ENCODE measurements around the gene ODC1.

The ODC1 gene

GRCh38 chr2:10415048-10415447, 33.1 kb downstream of the ODC1 start:
- Histone ChIP-seq H3K27me3 (ENCODE audit: control insufficient read depth, insufficient read depth, low read length) (no peaks in the 10 kb centered on the region), H3K4me1 (ENCODE audit: control insufficient read depth, insufficient read depth, low read length) (no peaks in the 10 kb centered on the region), H3K36me3 (ENCODE audit: control insufficient read depth, insufficient read depth, low read length) (no peaks in the 10 kb centered on the region), H3K9ac (ENCODE audit: low read depth, low read length) (no peak overlapping the region), H3K4me3 (ENCODE audit: low read depth, low read length) (no peak overlapping the region), H3K9me3 (ENCODE audit: control insufficient read depth, insufficient read depth, low read length) (no peaks in the 10 kb centered on the region)

GRCh38 chr2:10414591-10414990, 33.5 kb downstream of the ODC1 start:
- Histone ChIP-seq H3K4me3 (ENCODE audit: low read depth, low read length) (no peak overlapping the region), H3K9ac (ENCODE audit: low read depth, low read length) (no peak overlapping the region), H3K4me1 (ENCODE audit: control insufficient read depth, insufficient read depth, low read length) (no peaks in the 10 kb centered on the region), H3K9me3 (ENCODE audit: control insufficient read depth, insufficient read depth, low read length) (no peaks in the 10 kb centered on the region), H3K27me3 (ENCODE audit: control insufficient read depth, insufficient read depth, low read length) (no peaks in the 10 kb centered on the region), H3K36me3 (ENCODE audit: control insufficient read depth, insufficient read depth, low read length) (no peaks in the 10 kb centered on the region)

- H3K4me3 ChIP-seq (ENCODE audit: low read depth, low read length) = no peak overlapping the region
- no peaks in the 10 kb centered on the region for H3K36me3 ChIP-seq (ENCODE audit: control insufficient read depth, insufficient read depth, low read length)
- no peaks in the 10 kb centered on the region for H3K27me3 ChIP-seq (ENCODE audit: control insufficient read depth, insufficient read depth, low read length)
- no peaks in the 10 kb centered on the region for H3K4me1 ChIP-seq (ENCODE audit: control insufficient read depth, insufficient read depth, low read length)
- no peak overlapping the region for H3K9ac ChIP-seq (ENCODE audit: low read depth, low read length)
- H3K9me3 ChIP-seq (ENCODE audit: control insufficient read depth, insufficient read depth, low read length) = no peaks in the 10 kb centered on the region
These were observed 34.1 kb downstream of the ODC1 start for GRCh38 chr2:10413991-10414451.

GRCh38 chr2:10413503-10413902, 34.6 kb downstream of the ODC1 start:
- Histone ChIP-seq H3K9me3 (ENCODE audit: control insufficient read depth, insufficient read depth, low read length) (no peaks in the 10 kb centered on the region), H3K27me3 (ENCODE audit: control insufficient read depth, insufficient read depth, low read length) (no peaks in the 10 kb centered on the region), H3K4me1 (ENCODE audit: control insufficient read depth, insufficient read depth, low read length) (no peaks in the 10 kb centered on the region), H3K36me3 (ENCODE audit: control insufficient read depth, insufficient read depth, low read length) (no peaks in the 10 kb centered on the region), H3K9ac (ENCODE audit: low read depth, low read length) (no peak overlapping the region), H3K4me3 (ENCODE audit: low read depth, low read length) (no peak overlapping the region)

DNA sequence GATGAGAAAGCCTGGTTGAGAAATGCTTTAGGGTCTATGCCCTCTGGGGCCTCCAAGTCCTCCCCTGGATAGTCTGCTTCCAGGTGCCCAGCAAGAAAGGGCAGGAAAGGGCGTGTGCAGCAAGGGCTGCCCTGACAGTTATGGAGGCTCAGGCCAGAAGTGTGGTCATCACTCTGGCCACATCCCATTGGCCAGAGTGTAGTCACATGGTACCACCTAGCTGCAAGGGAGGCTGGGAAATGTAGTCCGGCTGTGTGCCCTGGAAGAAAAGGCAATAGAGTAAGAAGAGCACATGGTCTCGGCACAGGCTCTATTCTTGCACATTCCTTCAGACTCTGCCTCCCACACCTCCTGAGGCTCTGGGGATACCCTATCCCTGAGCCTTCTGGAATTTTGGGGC, 35.7 kb downstream of the ODC1 start:
- H3K36me3 ChIP-seq (ENCODE audit: control insufficient read depth, insufficient read depth, low read length) = no peaks in the 10 kb centered on the region
- no peak overlapping the region for H3K9ac ChIP-seq (ENCODE audit: low read depth, low read length)
- H3K4me3 ChIP-seq (ENCODE audit: low read depth, low read length) = no peak overlapping the region
- H3K9me3 ChIP-seq (ENCODE audit: control insufficient read depth, insufficient read depth, low read length) = no peaks in the 10 kb centered on the region
- H3K27me3 ChIP-seq (ENCODE audit: control insufficient read depth, insufficient read depth, low read length) = no peaks in the 10 kb centered on the region
- H3K4me1 ChIP-seq (ENCODE audit: control insufficient read depth, insufficient read depth, low read length) = no peaks in the 10 kb centered on the region

GRCh38 chr2:10411557-10411956, 36.6 kb downstream of the ODC1 start:
- H3K9ac ChIP-seq (ENCODE audit: low read depth, low read length) = no peak overlapping the region

GRCh38 chr2:10410823-10411437, 37.2 kb downstream of the ODC1 start:
- no peak overlapping the region for H3K9ac ChIP-seq (ENCODE audit: low read depth, low read length)
- no peaks in the 10 kb centered on the region for H3K9me3 ChIP-seq (ENCODE audit: control insufficient read depth, insufficient read depth, low read length)
- no peak overlapping the region for H3K4me3 ChIP-seq (ENCODE audit: low read depth, low read length)
- H3K27me3 ChIP-seq (ENCODE audit: control insufficient read depth, insufficient read depth, low read length) = no peaks in the 10 kb centered on the region
- no peaks in the 10 kb centered on the region for H3K4me1 ChIP-seq (ENCODE audit: control insufficient read depth, insufficient read depth, low read length)
- H3K36me3 ChIP-seq (ENCODE audit: control insufficient read depth, insufficient read depth, low read length) = no peaks in the 10 kb centered on the region

More at GRCh38 chr2:10411557-10411956, 36.6 kb downstream of the ODC1 start:
- Histone ChIP-seq H3K36me3 (ENCODE audit: control insufficient read depth, insufficient read depth, low read length) (no peaks in the 10 kb centered on the region), H3K4me3 (ENCODE audit: low read depth, low read length) (no peak overlapping the region), H3K27me3 (ENCODE audit: control insufficient read depth, insufficient read depth, low read length) (no peaks in the 10 kb centered on the region), H3K9me3 (ENCODE audit: control insufficient read depth, insufficient read depth, low read length) (no peaks in the 10 kb centered on the region), H3K4me1 (ENCODE audit: control insufficient read depth, insufficient read depth, low read length) (no peaks in the 10 kb centered on the region)

DNA sequence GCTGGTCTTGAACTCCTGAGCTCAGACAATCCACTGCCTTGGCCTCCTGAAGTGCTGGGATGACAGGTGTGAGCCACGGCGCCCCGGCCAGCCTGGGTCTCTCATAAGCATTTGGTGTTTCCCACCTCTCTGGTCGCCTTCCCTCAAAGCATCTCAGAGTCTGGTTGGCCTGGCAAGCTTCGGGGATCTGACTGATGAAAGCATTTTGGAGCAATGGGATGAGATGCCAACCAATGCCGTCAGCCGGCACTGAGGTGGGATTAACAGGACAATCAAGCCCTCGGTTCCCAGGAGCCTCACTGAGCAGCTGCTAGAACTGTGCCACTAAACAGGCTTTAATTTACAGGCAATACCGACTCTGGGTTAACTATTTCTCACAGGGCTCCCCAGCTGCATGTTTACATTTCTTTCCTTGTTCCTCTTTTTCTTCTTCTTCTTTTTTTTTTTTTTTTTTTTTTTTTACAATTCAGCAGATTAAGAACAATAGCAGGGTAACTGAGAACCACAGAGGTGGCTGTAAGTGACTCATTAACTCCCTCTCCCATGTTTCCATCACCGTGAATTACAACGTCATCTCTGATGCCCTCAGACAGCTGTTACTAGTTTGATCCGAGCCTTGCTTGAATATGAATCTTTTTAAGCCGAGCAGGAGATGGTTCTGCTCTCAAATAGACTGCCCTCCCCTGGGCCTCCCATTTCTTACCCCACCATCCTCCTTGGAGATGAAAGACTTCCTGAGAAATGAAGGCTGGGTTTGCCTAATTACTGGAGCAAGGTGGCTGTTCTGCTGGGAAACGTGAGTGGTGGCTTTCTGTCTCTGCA, 37.9 kb downstream of the ODC1 start:
- Histone ChIP-seq H3K27me3 (ENCODE audit: control insufficient read depth, insufficient read depth, low read length) (no peaks in the 10 kb centered on the region), H3K4me3 (ENCODE audit: low read depth, low read length) (no peak overlapping the region), H3K9me3 (ENCODE audit: control insufficient read depth, insufficient read depth, low read length) (no peaks in the 10 kb centered on the region), H3K4me1 (ENCODE audit: control insufficient read depth, insufficient read depth, low read length) (no peaks in the 10 kb centered on the region), H3K9ac (ENCODE audit: low read depth, low read length) (no peak overlapping the region), H3K36me3 (ENCODE audit: control insufficient read depth, insufficient read depth, low read length) (no peaks in the 10 kb centered on the region)

DNA sequence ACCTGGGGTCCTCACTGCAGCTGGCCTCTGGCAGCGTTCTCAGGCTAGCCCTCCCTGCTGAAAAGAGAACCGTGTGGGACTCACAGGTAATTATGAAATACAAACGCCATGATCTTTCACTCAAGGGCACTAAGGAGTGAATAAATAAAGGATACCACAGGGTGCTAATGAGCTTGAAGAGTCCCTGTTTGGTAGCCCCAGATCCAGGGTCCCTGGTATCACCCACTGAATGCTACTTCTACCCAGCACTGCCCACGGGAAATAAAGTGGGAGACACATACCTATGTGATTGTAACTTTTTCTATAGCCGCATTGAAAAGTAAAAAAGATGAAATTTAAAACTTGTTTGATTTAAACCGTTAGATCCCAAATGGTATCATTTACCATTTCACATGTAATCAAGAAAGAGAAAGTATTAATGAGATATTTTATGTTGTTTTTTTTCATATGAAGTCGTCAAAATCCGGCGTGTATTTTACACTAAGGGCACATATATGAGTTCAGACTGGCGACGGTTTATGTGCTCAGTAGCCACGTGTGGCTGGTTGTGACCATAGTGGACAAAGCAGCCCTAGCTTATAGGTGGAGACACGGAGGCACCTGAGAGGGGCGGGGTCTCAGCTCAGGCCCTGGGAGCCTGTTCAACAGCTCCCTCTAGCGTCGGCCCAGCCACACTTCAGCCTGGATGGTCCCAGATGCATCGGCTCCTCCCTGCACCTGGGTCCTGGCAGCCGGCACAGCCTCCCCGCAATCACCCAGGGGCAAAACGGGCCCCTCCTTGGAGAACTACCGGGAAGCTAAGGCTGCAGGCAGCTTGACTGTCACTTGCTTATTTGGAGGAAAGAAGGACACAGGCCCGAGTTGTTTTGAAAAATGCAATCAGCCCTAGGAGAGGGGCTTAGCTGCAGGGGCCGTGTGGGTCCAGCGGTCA, 39.2 kb downstream of the ODC1 start:
- Histone ChIP-seq H3K27me3 (ENCODE audit: control insufficient read depth, insufficient read depth, low read length) (no peaks in the 10 kb centered on the region), H3K4me3 (ENCODE audit: low read depth, low read length) (no peak overlapping the region), H3K4me1 (ENCODE audit: control insufficient read depth, insufficient read depth, low read length) (no peaks in the 10 kb centered on the region), H3K9ac (ENCODE audit: low read depth, low read length) (no peak overlapping the region), H3K36me3 (ENCODE audit: control insufficient read depth, insufficient read depth, low read length) (no peaks in the 10 kb centered on the region), H3K9me3 (ENCODE audit: control insufficient read depth, insufficient read depth, low read length) (no peaks in the 10 kb centered on the region)

DNA sequence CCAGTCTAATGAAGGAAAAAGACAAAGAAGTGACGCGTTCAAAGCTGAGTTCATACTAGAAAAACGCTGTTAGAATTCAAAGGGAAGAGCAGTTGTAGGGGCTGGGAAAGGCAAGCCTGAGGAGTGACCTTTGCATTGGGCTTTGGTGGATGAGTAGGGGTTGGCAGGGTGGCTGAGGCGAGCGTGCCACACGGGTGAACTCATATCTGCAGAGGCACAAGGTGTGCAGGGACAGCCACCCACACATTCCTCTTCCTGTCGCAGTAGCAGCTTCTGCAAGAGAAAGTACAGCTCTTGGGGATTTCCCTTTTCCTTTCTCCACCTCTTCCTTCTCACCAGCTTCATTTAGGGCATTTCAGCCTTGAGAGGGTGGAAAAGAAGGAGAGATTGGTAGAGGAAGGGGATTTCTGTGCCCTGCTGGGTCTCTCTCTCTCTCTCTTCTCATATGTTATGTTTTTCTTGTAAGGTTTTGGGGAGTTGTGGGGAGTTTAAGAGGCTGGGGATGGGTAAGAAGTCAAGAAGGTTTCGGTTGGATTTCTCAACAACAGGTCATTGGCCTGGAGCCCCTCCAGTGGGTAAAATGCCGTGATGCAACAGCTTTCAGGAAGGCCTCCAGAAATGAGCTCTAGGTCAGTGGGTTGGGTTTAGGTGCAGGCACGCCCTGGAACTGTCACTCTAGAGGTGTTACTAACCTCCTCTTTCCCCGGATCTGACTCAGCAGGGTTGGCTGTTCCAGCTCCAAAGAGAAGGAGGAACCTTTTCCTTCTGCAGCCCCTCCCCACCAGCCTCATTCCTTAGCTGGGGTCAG, 40.1 kb downstream of the ODC1 start:
- Histone ChIP-seq H3K9ac (ENCODE audit: low read depth, low read length) (no peak overlapping the region), H3K4me3 (ENCODE audit: low read depth, low read length) (no peak overlapping the region), H3K4me1 (ENCODE audit: control insufficient read depth, insufficient read depth, low read length) (no peaks in the 10 kb centered on the region)

DNA sequence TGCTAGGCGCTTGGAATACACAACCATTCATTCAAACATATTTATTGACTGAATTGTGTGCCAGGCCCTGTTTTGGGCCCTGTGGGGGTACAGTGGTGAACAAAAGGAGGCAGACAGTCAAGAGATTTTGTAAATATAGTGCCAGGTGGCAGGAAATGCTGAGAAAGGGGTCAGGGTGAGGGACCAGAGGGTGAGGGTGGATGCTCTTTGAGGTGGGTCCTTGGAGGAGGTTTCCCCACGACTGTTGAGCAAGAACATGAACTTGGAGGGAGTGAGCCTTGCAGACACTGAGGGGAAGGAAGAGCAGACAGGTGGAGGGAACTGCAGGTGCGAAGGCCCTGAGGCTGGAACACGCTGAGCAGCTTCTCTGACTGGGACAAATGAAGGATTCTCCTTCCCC, 40.7 kb downstream of the ODC1 start:
- H3K4me3 ChIP-seq (ENCODE audit: low read depth, low read length) = no peak overlapping the region
- no peaks in the 10 kb centered on the region for H3K36me3 ChIP-seq (ENCODE audit: control insufficient read depth, insufficient read depth, low read length)
- no peaks in the 10 kb centered on the region for H3K4me1 ChIP-seq (ENCODE audit: control insufficient read depth, insufficient read depth, low read length)
- no peak overlapping the region for H3K9ac ChIP-seq (ENCODE audit: low read depth, low read length)
- no peaks in the 10 kb centered on the region for H3K27me3 ChIP-seq (ENCODE audit: control insufficient read depth, insufficient read depth, low read length)
- H3K9me3 ChIP-seq (ENCODE audit: control insufficient read depth, insufficient read depth, low read length) = no peaks in the 10 kb centered on the region

More for the DNA sequence above, 40.1 kb downstream of the ODC1 start:
- H3K36me3 ChIP-seq (ENCODE audit: control insufficient read depth, insufficient read depth, low read length) = no peaks in the 10 kb centered on the region
- no peaks in the 10 kb centered on the region for H3K9me3 ChIP-seq (ENCODE audit: control insufficient read depth, insufficient read depth, low read length)
- no peaks in the 10 kb centered on the region for H3K27me3 ChIP-seq (ENCODE audit: control insufficient read depth, insufficient read depth, low read length)

All from iPS-15b (cell line).